Amniotic epithelial cell (primary cell): Measurements from ENCODE around the gene DDX24.

Experiments used
- DNase-seq: peaks from one replicate; pipeline ENCODE4 v3.0.0-alpha.2; 2010; ENCODE audit warnings: low read depth

Gene DDX24

GRCh38 chr14:94029671-94030203 lies 51.3 kb downstream of the DDX24 start:
- no peak for DNase-seq

DNA sequence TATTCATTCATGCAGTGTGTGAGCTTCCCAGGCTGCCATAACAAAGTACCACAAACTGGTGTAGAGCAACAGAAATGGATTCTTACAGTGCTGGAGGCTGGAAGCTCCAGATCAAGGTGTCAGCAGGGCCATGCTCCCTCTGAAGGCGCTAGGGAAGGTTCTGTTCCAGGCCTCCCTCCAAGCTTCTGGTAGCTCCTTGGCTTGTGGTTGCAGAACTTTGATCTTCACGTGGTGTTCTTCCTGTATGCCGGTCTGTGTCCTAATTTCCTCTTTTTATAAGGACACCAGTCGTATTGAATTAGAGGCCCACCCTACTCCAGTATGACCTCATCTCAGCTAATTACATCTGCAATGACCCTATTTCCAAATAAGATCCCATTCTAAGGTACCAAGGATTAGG lies 51.7 kb downstream of the DDX24 start:
- DNase-seq: no peak

DNA sequence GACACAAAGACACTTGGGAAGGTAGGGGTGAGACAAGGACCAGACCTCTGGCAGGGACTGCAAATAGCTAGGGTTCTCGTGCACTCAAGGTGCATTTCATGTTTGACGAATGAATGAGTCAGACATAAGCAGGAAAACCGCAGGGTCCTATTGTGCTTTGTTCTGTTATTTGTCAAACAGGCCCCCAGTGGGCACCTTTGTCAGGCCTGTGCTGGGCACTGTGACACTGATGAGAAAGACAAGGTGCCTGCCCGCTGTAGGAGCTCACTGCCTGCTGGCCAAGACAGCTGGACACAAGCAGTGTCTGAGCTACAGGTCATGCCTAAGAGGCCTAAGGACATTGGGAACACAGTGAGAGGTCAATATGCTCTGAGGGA lies 52.6 kb downstream of the DDX24 start:
- no peak for DNase-seq

DNA sequence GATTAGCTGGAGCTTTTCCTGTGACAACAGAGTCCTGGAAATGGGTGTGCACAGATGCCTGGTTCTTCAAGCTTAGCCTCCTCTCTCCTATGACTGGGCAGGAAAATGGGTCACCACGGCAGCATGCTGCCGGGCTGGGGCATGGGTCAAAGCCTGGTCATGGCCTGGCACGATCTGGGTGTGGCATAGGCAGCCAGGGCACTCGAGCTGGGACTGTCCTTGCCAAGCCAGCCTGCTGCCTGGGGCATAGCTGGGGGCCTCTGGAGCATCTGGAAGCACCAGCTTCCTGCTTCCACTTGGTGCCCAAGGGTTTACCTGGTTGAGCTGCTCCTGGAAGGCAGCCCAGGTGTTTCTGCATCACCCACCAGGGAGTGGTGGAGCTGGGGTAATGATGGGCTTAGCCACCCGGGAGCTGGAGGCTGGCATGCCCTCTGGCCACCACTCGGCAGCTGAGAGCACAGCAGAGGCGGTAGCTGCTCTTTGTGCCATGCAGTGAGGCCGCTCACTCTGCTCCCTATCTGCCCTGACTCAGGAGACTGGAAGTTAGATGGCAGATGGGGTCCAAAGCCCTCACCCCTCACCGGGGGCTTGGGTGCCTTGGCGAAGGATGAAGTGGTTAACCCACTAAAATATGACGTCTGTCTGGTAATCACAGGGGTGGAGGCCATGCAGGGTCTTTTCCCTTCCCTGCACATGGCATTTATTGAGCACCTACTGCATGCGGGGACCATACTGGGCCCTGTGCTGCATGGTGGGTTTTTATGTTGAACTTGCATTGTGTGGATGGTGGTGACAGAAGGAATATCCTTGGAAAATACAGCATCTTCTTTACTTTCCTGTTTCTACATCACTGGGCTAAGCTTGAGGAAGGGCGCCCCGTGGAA lies 53.2 kb downstream of the DDX24 start:
- DNase-seq: no peak

DNA sequence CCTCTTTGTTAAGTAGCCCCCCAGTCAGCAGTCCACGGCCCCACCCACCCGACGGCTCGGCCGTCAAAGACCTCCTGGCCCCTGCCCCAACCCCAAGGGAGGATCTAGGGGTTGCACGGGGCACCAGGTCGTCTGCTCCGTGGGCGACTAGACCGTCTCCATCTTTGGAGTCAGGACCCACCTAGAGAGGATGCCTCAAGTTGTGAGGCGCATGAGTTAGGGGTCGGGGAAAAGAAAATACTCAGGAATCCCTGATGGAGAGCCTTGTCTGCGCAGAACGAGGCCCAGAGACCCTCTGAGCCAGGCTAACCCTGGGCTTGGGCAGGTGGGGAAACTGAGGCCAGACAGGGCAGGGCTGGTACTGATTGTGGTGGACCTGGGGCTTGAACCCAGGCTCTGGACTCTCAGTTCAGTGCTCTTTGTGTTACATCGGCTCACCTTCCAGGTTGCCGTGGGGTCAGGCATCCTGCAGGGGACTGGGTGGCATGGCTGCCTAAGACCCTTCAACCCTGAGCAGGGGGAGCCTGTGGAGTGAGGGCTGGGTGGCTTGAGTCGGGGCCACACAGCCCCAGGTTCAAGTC lies 54.0 kb downstream of the DDX24 start:
- no peak for DNase-seq

DNA sequence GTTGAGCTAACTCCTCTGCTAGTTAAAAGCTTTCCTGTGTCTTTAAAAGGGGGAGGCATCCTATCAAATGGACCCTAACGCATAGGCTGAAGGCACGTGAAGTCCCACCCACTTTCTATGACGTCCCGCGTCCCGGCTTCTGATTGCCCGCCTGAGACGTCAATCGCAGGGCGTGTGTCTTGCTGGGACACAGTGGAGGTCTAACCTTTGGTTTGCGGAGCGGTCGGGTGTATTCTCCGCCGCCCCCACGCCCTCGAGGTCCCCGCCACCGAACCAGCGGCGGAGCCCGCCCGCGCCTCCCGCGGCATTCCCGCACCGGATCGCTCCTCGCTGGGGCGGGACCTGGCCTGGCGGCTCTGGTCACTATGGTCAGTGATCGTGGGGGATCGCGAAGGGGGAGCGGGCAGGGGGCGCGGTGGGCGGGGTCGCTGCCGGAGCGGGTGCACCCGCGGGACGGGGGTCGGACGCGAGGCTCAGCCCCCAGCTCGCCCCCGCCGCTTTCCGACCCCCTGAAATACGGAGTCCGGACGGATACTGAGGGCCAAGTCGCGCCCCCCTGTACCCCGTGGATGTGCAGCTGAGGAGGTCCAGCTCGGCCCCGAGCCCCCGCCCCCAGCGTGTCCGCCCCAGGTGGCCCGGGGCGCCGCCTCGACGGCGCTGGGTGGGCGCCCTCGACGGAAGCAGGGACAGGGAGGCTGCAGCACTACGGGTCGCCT lies 54.7 kb downstream of the DDX24 start, which contains the start of gene OTUB2:
TSS of gene OTUB2 (plus strand) at position 168 of the 716 bp plus-strand sequence. CDS start at position 366, 198 bp downstream.
- DNase-seq: peak; percentile 98

DNA sequence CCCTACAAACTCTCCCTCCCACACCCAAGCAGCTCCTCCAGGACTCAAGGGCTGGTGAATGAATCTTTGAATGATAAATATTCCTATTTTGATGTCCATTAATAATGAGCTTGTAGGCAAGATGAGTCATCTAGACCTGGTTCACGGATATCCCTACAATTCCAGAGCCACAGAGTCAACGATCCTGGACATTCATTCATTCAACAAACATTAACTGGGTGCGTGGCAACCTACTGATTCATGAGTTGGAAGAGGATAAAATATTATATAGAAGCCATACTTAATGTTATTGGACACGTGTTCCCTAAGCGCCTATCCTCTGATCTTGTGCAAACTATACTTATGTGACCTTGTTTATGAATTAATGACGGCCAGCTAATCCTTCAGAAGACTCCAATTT lies 55.3 kb downstream of the DDX24 start:
- DNase-seq: peak; percentile 31

DNA sequence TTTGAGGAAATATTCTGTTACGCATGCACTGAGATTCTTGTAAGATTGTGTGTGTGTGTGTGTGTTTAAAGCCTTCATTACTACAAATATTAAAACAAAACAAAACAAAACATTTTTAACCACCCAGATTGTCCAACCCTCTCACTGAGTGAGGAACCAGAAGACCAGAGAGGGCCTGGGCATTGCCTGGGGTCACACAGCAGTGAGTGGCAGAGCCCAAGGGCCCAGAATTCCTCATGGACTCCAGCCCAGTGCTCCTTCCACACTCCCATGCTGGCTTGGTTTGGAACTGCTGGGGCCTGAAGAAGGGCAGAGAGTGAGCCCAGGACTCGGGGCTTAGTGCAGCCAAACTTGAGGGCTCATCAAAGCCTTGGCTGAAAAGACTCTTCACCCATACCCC lies 56.5 kb downstream of the DDX24 start:
- no peak for DNase-seq

GRCh38 chr14:94022532-94023411 lies 58.2 kb downstream of the DDX24 start:
- DNase-seq: no peak

DNA sequence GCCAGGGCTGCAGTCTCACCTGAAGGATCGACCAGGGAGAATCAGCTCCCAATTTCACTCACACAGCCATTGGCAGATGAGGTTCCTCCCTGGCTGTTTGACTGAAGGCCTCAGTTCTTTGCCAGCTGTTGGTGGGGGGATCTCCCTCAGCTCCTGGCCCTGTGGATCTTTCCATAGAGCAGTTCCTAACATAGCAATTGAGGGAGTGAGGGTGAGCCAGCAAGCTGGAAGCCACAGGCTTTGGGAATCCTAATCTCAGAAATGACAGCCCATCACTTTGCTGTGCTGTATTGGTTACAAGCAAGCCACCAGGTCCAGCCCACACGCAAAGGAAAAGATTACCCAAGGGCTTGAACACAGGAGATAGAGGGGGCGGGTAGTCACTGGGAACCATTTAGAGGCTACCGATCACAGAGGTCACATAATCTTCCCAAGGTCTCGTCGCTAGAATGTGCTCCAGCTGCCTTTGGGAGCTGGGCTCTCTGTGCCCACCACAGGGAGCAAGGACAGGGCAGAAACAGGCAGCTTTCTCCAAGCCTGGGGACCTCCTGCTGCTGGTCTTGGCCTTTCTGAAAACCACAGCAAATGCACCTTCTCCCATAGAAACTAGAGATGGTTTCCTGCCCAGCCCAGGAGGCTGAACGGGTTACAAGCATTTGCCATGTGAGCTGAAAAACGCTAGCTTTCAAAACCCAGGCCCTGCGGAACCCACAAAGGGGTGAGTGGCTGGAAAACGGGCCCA lies 59.4 kb downstream of the DDX24 start:
- DNase-seq: no peak

DNA sequence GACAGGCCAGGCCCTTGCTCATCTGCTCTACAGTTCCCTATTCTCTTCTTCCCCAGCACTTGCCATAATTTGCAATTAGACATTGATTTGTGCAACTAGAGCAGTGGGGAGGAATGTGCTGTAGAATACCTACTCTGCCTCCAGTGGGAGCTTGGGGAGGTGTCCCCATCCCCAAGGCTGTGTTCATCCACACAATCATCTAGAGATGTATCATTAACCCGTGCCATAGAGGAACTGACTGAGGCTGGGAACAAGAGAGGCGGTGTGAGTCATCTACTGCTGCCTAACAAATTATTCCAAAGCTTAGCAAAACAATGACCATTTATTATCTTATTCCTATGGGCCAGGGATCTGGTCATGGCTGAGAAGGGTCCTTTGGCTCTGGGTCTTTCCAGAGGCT lies 60.0 kb downstream of the DDX24 start:
- peak; percentile 10 for DNase-seq

DNA sequence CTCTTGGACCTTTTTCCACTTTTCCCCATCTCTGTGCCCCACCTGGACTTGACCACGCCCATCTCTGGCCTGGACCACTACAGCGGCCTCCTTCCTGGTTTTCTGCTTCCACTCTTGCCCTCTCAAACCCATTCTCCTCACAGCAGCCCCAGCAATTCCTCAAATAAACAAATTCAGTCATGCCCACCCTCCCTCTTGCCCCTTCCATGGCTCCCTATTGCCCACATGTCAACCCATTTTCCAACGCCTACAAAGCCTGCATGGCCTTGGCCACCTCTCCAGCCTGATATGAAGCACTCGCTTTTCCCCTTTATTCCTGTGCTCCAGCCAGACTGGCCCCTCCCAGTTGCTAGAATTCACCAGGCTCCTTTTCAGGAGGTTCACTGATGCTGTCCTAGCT lies 60.7 kb downstream of the DDX24 start:
- DNase-seq: no peak

DNA sequence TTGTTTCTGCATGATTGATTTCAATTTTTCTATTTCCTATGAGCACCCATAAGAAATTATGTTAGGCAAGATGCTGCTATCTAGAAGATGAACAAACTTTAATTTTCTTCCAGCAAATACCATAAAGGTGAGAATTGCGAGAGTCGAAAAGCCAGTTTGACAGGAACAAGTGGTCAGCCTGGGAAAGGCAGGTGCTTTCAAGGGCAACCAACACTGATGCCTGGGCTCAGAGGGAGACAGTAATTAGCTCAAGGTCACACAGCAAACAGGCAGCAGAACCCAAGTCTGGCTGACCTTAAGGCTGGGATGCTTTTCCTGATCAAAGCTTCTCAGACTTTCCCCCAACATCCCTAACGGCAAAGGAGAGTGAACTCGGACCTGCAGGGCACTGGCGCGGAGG lies 61.7 kb downstream of the DDX24 start:
- no peak for DNase-seq

DNA sequence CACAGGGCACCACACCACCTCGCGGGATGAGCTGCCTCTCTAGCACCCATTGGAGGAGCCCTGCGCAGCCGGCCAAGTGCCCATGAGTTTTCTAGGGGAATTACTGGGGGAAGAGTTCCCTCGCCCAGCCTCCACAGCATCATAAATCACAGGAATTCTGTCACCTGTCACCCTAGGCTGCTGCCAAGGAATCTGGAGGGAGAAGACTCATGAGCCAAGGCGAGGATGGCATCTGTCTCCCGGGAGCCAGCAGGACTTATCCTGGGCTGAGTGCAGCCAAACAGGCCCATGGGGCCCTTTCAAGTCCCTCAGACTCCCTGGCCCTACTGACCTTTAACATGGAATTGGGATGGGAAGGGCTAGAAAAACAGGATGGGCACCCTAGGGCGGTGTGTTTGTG lies 62.7 kb downstream of the DDX24 start:
- DNase-seq: no peak

DNA sequence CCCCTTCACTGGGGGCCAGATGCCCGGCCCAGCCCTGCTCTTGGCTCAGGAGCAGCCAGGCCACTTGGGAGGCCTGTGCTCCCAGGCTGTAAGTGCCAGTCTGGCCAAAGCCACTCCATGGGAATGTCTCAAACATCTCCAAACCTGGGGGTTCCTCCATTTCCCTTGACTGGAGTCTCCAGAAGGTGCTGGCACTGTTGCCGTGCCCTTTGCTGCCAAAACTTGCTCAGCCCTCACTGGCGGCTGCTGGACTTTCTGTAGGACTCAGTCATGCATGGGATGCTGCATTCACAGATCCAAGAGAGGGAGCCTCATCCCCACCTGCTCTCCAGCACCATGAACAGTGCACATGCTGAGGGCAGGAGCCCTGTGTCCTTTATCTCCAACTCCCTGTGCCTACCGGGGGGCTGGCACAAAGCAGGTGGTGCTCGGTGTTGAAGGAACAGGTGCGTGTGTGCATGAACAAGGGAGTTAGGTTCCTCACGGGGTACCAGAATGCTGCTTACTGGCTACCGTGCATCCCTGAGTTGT lies 64.5 kb downstream of the DDX24 start:
- DNase-seq: no peak

DNA sequence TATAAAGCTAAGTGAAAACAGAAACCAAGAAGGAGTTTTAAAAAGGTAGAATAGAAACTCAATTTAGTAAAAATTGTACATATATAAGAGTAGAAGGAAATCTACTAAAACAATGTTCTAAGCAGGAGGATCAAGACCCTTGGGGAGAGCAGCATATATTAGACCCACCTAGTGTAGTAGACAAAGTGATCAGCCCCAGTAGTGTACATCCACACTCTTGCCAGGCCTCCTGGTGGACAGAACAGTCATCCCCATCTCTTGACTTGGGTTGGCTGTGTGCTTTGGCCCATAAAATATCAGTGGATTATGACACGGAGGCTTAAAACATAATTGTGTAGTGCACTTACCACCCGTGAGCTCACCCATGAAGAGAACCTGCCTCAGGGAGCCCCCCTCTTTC lies 65.8 kb downstream of the DDX24 start:
- no peak for DNase-seq

- DNase-seq: no peak
Observed at GRCh38 chr14:94014382-94014781, 66.6 kb downstream of the DDX24 start.

DNA sequence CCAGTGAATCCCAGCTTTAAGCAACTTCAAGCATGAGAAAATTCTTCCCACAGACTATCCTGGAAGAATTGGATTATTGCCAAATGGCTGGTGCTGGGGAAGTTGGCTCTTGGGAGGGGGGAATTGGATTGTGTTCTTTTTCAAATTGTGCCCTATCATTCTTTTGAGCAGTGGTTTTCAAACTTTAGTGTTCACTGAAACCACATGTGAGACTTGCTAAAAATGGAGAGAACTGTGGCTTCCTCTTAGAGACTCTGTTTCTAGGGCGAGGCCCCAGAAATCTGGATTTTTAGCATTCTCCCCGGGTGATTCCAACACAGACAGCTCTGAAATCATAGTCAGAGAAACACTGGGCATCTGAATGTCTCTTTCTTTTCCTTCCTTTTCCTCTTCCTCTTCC lies 69.2 kb downstream of the DDX24 start:
- DNase-seq: no peak

DNA sequence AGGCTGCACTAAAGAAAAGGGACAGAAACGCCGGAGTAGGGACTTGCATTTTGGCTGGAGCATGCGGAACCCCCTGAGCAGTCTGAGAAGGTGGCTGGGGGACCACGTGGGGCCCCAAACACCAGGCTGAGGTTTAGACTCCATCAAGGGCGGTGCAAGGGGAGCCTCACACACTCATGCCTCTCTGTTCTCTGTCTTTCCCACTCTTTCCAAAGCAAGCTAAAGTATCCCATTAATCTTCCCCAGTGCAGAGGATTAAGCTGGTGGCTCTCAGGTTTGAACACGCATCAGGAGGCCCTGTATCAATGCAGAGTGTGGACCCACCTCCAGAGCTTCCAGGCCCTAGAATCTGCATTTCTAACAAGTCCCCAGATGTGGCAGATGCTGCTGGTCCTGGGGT lies 70.4 kb downstream of the DDX24 start:
- no peak for DNase-seq

GRCh38 chr14:94009767-94010166 lies 71.2 kb downstream of the DDX24 start:
- DNase-seq: peak; percentile 50

GRCh38 chr14:94008234-94008633 lies 72.8 kb downstream of the DDX24 start:
- DNase-seq: no peak
